CD14-positive monocyte (primary cell): ENCODE measurements around the gene CDH4. TPM values are rescaled to one million over a fixed set of nuclear protein-coding genes. Genes with fewer than 3 reads are reported as not detected.

Experiments
- DNase-seq, 3 donors: peaks; one replicate each; pipeline ENCODE4 v3.0.0-alpha.2; 2011 to 2022
- H2AFZ ChIP-seq: 2 replicates; pipeline ENCODE4 v1.6.0; 2012; ENCODE audit warnings: mild to moderate bottlenecking, low read depth, low read length, inconsistent platforms; ENCODE audit not compliant: insufficient read depth, poor library complexity, severe bottlenecking
- H3K27ac ChIP-seq, 2 donors: 1 replicate in 1 of 2; 2 replicates in 1 of 2; pipeline ENCODE4 v1.5.1; 2012 to 2013; ENCODE audit warnings: low read length in 2 of 2, control low read depth in 1 of 2, inconsistent platforms in 1 of 2, low read depth in 1 of 2, mild to moderate bottlenecking in 1 of 2
- H3K27me3 ChIP-seq, 2 donors: one replicate each; pipeline versions ENCODE4 v1.6.0 to v1.6.1; 2011 to 2013; ENCODE audit warnings: low read length in 2 of 2; ENCODE audit not compliant: control insufficient read depth in 2 of 2, insufficient read depth in 2 of 2
- H3K36me3 ChIP-seq, 2 donors: replicated peaks in 1 of 2; 1 replicate in 1 of 2; 2 replicates in 1 of 2; pipeline versions ENCODE4 v1.5.1 to v1.6.1; 2012 to 2013; ENCODE audit warnings: low read length in 2 of 2, control low read depth in 1 of 2, inconsistent platforms in 1 of 2, mild to moderate bottlenecking in 1 of 2; ENCODE audit not compliant: insufficient read depth in 2 of 2, control insufficient read depth in 1 of 2
- H3K4me1 ChIP-seq, 2 donors: 1 replicate in 1 of 2; 2 replicates in 1 of 2; pipeline versions ENCODE4 v1.5.1 to v1.6.1; 2012 to 2013; ENCODE audit warnings: low read length in 2 of 2, control low read depth in 1 of 2, inconsistent platforms in 1 of 2, mild to moderate bottlenecking in 1 of 2, moderate library complexity in 1 of 2; ENCODE audit not compliant: insufficient read depth in 2 of 2, control insufficient read depth in 1 of 2
- H3K4me2 ChIP-seq: replicated peaks from 2 replicates; pipeline ENCODE3; 2012; ENCODE audit warnings: low read length, moderate library complexity, mild to moderate bottlenecking; ENCODE audit not compliant: poor library complexity, severe bottlenecking; ENCODE audit errors: extremely low read depth
- H3K4me3 ChIP-seq, 3 experiments: fragments of 200-600 bp in 1 of 3; sonication (generic) in 1 of 3; replicated peaks in 1 of 3; 1 replicate in 2 of 3; 2 replicates in 1 of 3; pipeline ENCODE4 v1.5.1; 2011 to 2013; ENCODE audit warnings: low read length in 3 of 3, mild to moderate bottlenecking in 3 of 3, control low read depth in 2 of 3, low read depth in 2 of 3, inconsistent platforms in 1 of 3, moderate library complexity in 1 of 3
- H3K79me2 ChIP-seq: 2 replicates; pipeline ENCODE4 v1.6.0; 2012; ENCODE audit warnings: mild to moderate bottlenecking, control low read depth, inconsistent platforms, low read length, moderate library complexity; ENCODE audit not compliant: insufficient read depth
- H3K9ac ChIP-seq: 2 replicates; pipeline ENCODE4 v1.6.0; 2017; ENCODE audit warnings: low read length, mild to moderate bottlenecking; ENCODE audit not compliant: insufficient read depth, poor library complexity, severe bottlenecking
- H3K9me3 ChIP-seq, 2 donors: replicated peaks in 1 of 2; 1 replicate in 1 of 2; 2 replicates in 1 of 2; pipeline versions ENCODE4 v1.5.1 to v1.6.1; 2012 to 2013; ENCODE audit warnings: low read length in 2 of 2, control low read depth in 1 of 2; ENCODE audit not compliant: control insufficient read depth in 1 of 2, insufficient read depth in 1 of 2
- H4K20me1 ChIP-seq: 2 replicates; pipeline ENCODE4 v1.6.0; 2012; ENCODE audit warnings: mild to moderate bottlenecking, low read length, control low read depth, moderate library complexity; ENCODE audit not compliant: insufficient read depth
- H3K27ac Mint-ChIP-seq, 7 donors: one replicate each; pipeline ENCODE4 v1.8.0; 2020; ENCODE audit warnings: mild to moderate bottlenecking in 7 of 7, mixed read lengths in 7 of 7, moderate library complexity in 6 of 7, inconsistent platforms in 2 of 7
- H3K27me3 Mint-ChIP-seq, 3 donors: one replicate each; pipeline ENCODE4 v1.8.0; 2021 to 2022; ENCODE audit warnings: low read depth in 3 of 3, mild to moderate bottlenecking in 3 of 3, mixed read lengths in 3 of 3, moderate library complexity in 3 of 3, inconsistent platforms in 1 of 3
- H3K36me3 Mint-ChIP-seq, 2 donors: one replicate each; pipeline ENCODE4 v1.8.0; 2020; ENCODE audit warnings: mixed read lengths in 2 of 2, inconsistent platforms in 1 of 2, mild to moderate bottlenecking in 1 of 2
- H3K4me1 Mint-ChIP-seq: one replicate; pipeline ENCODE4 v1.8.0; 2020; ENCODE audit warnings: mild to moderate bottlenecking, mixed read lengths
- H3K4me3 Mint-ChIP-seq, 2 donors: one replicate each; pipeline ENCODE4 v1.8.0; 2020; ENCODE audit warnings: mild to moderate bottlenecking in 2 of 2, mixed read lengths in 2 of 2, moderate library complexity in 1 of 2
- H3K9me3 Mint-ChIP-seq, 7 donors: one replicate each; pipeline ENCODE4 v1.8.0; 2020 to 2022; ENCODE audit warnings: mixed read lengths in 7 of 7, mild to moderate bottlenecking in 6 of 7, moderate library complexity in 6 of 7, inconsistent platforms in 2 of 7
- CTCF ChIP-seq: fragments of 200-600 bp; IDR thresholded peaks from one replicate; pipeline ENCODE4 v1.8.0; 2022; ENCODE audit warnings: antibody characterized with exemption, mild to moderate bottlenecking
- WGBS: methylation state at CpG from one replicate; pipeline ENCODE4 v1.1.5; 2013; ENCODE audit warnings: missing lambda C conversion rate; ENCODE audit not compliant: insufficient coverage; 5-methylcytosine and 5-hydroxymethylcytosine counted together
- intact Hi-C, 2 donors: fragments of 100-400 bp; cut with micrococcal nuclease; formaldehyde crosslinking; loops; one replicate each; pipeline versions ENCODE4 v1.15.0 to v1.15.1; 2023
- polyA plus RNA-seq, 3 donors: library from polyadenylated mRNA; depleted of rRNA in 1 of 3; unstranded in 2 of 3; stranded (reverse) in 1 of 3; fragments of 300-500 nt in 2 of 3; fragments of >200 nt in 1 of 3; fragmentation: Illumina TruSeq in 2 of 3; gene quantifications; 1 replicate in 2 of 3; 2 replicates in 1 of 3; pipeline ENCODE4 v1.2.3, GENCODE V29; 2012 to 2021

Gene CDH4
- polyA plus RNA-seq, 3 donors: not detected

- H3K27me3 ChIP-seq: no peaks in the 10 kb centered on the region
- Mint-ChIP-seq H3K27ac (no peak overlapping the region), H3K27me3 (peaks cover 0 to 4% (median 2%) of the 10 kb centered on the region in 3 donors), H3K4me1 (no peaks in the 10 kb centered on the region), H3K4me3 (no peak overlapping the region), H3K9me3 (peaks cover 2 to 19% (median 8%) of the 10 kb centered on the region in 7 donors), H3K36me3 (no peaks in the 10 kb centered on the region)
- H3K27ac ChIP-seq: no peak overlapping the region
- H3K36me3 ChIP-seq: no peaks in the 10 kb centered on the region
- no peak overlapping the region for H3K4me2 ChIP-seq
- 84% methylated on average over 42 of the region's 42 CpGs for WGBS
- no peak overlapping the region for H2AFZ ChIP-seq
- no peak overlapping the region for H3K4me3 ChIP-seq
- no peak for DNase-seq
- H3K4me1 ChIP-seq: no peaks in the 10 kb centered on the region
- intact Hi-C loops: no loop called here
- no peak overlapping the region for H3K9ac ChIP-seq
- no peaks in the 10 kb centered on the region for H3K79me2 ChIP-seq
- H4K20me1 ChIP-seq: no peaks in the 10 kb centered on the region
- TF ChIP-seq CTCF: no peak
- H3K9me3 ChIP-seq: peaks cover 23 to 62% of the 10 kb centered on the region in 2 donors
Measured at GRCh38 chr20:61919675-61920365, 667.8 kb downstream of the CDH4 start.

GRCh38 chr20:61922411-61922810 is 670.4 kb downstream of the CDH4 start:
- Histone ChIP-seq H3K27ac (no peak overlapping the region), H3K9ac (no peak overlapping the region), H3K4me3 (no peak overlapping the region), H3K36me3 (no peaks in the 10 kb centered on the region), H3K4me2 (no peak overlapping the region), H3K27me3 (no peaks in the 10 kb centered on the region), H4K20me1 (no peaks in the 10 kb centered on the region), H2AFZ (no peak overlapping the region), H3K4me1 (no peaks in the 10 kb centered on the region), H3K79me2 (no peaks in the 10 kb centered on the region), H3K9me3 (peaks cover 23 to 75% of the 10 kb centered on the region in 2 donors)
- H3K27me3 Mint-ChIP-seq: peaks cover 0 to 4% (median 3%) of the 10 kb centered on the region in 3 donors
- no peak overlapping the region for H3K4me3 Mint-ChIP-seq
- WGBS: 81% methylated on average over 7 of the region's 8 CpGs
- no peaks in the 10 kb centered on the region for H3K4me1 Mint-ChIP-seq
- H3K36me3 Mint-ChIP-seq: no peaks in the 10 kb centered on the region
- intact Hi-C loops: no loop called here
- no peak for DNase-seq
- peaks cover 2 to 21% (median 19%) of the 10 kb centered on the region in 7 donors for H3K9me3 Mint-ChIP-seq
- H3K27ac Mint-ChIP-seq: no peak overlapping the region
- TF ChIP-seq CTCF: no peak
